ENCODE results near the gene C1orf198. TPM values are rescaled to one million over a fixed set of nuclear protein-coding genes. Genes with fewer than 3 reads are reported as not detected.

The C1orf198 gene
- total and polyA plus RNA-seq, 2 of the 8 experiments (the other 6 are each of a cell fraction or from before 2014, with no cell fraction given): 30.6 to 45.0 TPM

- H2BK15ac ChIP-seq (ENCODE audit: low read length): no peak overlapping the region
- H3K14ac ChIP-seq (ENCODE audit: insufficient read length): no peak overlapping the region
- H3K4ac ChIP-seq (replicated peaks; ENCODE audit: insufficient read length, low read depth, low read length): no peak overlapping the region
- no peak overlapping the region for H4K8ac ChIP-seq (ENCODE audit: extremely low read depth, insufficient read depth, low read length)
- H2AK5ac ChIP-seq (ENCODE audit: low read depth, low read length): no peak overlapping the region
- H3K79me1 ChIP-seq (ENCODE audit: low read depth, low read length): no peaks in the 10 kb centered on the region; the same call in 1 of the 2 replicates
- no peaks in the 10 kb centered on the region for H3K79me2 ChIP-seq (ENCODE audit: control insufficient read depth in 1 of 2, insufficient read depth in 2 of 2, low read length in 2 of 2)
- 0 out of 7 replicates have a peak, but pooled peaks cover 0 to 2% (median 0%) of the 10 kb centered on the region in 4 experiments for H3K4me1 ChIP-seq (replicated peaks in 1 of 4; ENCODE audit: control insufficient read depth in 3 of 4, insufficient read depth in 4 of 4, low read length in 3 of 4)
- POLR2A ChIA-PET (ENCODE audit: partially characterized antibody): no interaction called here
- H2BK12ac ChIP-seq (ENCODE audit: low read depth, low read length): no peak overlapping the region
- no peak for FAIRE-seq
- no peak overlapping the region for H3K18ac ChIP-seq (ENCODE audit: extremely low read depth, low read length)
- WGBS, 2 experiments (ENCODE audit: extremely low coverage in 1 of 2, insufficient coverage in 1 of 2, insufficient read length in 1 of 2, insufficient replicate concordance in 2 of 2, low coverage in 1 of 2, low lambda C conversion rate in 2 of 2, missing lambda C conversion rate in 1 of 2): 97% methylated on average over 10 of the region's 10 CpGs; no CpG with 5 or more reads in 1 of the 2 experiments
- no peak overlapping the region for H3K56ac ChIP-seq (replicated peaks; ENCODE audit: insufficient read length, low read depth, low read length)
- peaks cover 2 to 12% of the 10 kb centered on the region in 2 experiments for H4K20me1 ChIP-seq (replicated peaks in 1 of 2; ENCODE audit: control insufficient read depth in 1 of 2, insufficient read depth in 2 of 2, low read length in 2 of 2)
- H2BK120ac ChIP-seq (replicated peaks; ENCODE audit: low read depth, low read length): no peak overlapping the region
- no peak overlapping the region for H3K9ac ChIP-seq (replicated peaks in 1 of 4; ENCODE audit: extremely low read depth in 1 of 4, low read depth in 3 of 4, low read length in 3 of 4)
- H3K23ac ChIP-seq (ENCODE audit: insufficient read length): no peak overlapping the region
- no peaks in the 10 kb centered on the region for H3K27me3 ChIP-seq (replicated peaks in 1 of 4; ENCODE audit: control insufficient read depth in 3 of 4, extremely low read depth in 1 of 4, insufficient read depth in 3 of 4, low read length in 3 of 4)
- H2AFZ ChIP-seq (ENCODE audit: low read length): no peak overlapping the region
- peaks cover 6 to 17% (median 14%) of the 10 kb centered on the region in 4 experiments; a peak in 5 of 8 replicates for H3K36me3 ChIP-seq (ENCODE audit: control insufficient read depth in 2 of 4, insufficient read depth in 4 of 4, low read length in 3 of 4)
- H3K27ac ChIP-seq (ENCODE audit: low read depth, low read length): no peak overlapping the region
- H2BK5ac ChIP-seq (ENCODE audit: low read depth, low read length): no peak overlapping the region
- no peak for DNase-seq (ENCODE audit: low read depth in 1 of 2, low spot score in 2 of 2)
- H4K91ac ChIP-seq (replicated peaks; ENCODE audit: insufficient read length, low read length): no peak overlapping the region
- H3K23me2 ChIP-seq (ENCODE audit: low read depth, low read length): no peaks in the 10 kb centered on the region
- no peak overlapping the region for H2BK20ac ChIP-seq (ENCODE audit: low read length)
- H3K4me3 ChIP-seq (ENCODE audit: extremely low read depth in 1 of 4, insufficient read depth in 2 of 4, low read depth in 3 of 4, low read length in 4 of 4): no peak overlapping the region
- H4K5ac ChIP-seq (ENCODE audit: insufficient read length, low read depth, low read length): no peak overlapping the region
- CTCF ChIA-PET (ENCODE audit: partially characterized antibody): interaction anchor here (1.2 kb wide), 1 partner anchor 17 kb away, joined by 3 read pairs; no protein-coding TSS in a partner anchor
- no peak overlapping the region for H3K4me2 ChIP-seq (ENCODE audit: insufficient read depth in 1 of 2, low read depth in 2 of 2, low read length in 2 of 2)
- no peaks in the 10 kb centered on the region for H3K9me3 ChIP-seq (ENCODE audit: insufficient read depth in 2 of 2, low read depth in 1 of 2, low read length in 1 of 2)
- no peak for TF ChIP-seq CHD2 (IDR thresholded peaks at IDR 0.05; ENCODE audit: low read length)
- TF ChIP-seq CTCF (IDR thresholded peaks at IDR 0.05; ENCODE audit: control extremely low read depth in 1 of 3, insufficient read depth in 1 of 3, low read depth in 1 of 3, low read length in 3 of 3): no peak
- no peak for TF ChIP-seq NRF1 (IDR thresholded peaks at IDR 0.05; ENCODE audit: low read depth, low read length)
- TF ChIP-seq BRCA1 (IDR thresholded peaks at IDR 0.05; ENCODE audit: low read depth, low read length): no peak
- TF ChIP-seq JUND (IDR thresholded peaks at IDR 0.05; ENCODE audit: low read length): no peak
- no peak for TF ChIP-seq HDAC6 (IDR thresholded peaks at IDR 0.05; ENCODE audit: low read depth, low read length)
- no peak for TF ChIP-seq TEAD4 (IDR thresholded peaks at IDR 0.05; ENCODE audit: low read depth, low read length)
- no peak for TF ChIP-seq SP1 (IDR thresholded peaks at IDR 0.05; ENCODE audit: low read depth, low read length)
- TF ChIP-seq E2F6 (IDR thresholded peaks at IDR 0.05): no peak
- no peak for TF ChIP-seq GTF2F1 (IDR thresholded peaks at IDR 0.05; ENCODE audit: borderline replicate concordance, low read depth, low read length)
- no peak for TF ChIP-seq SIX5 (IDR thresholded peaks at IDR 0.05; ENCODE audit: low read depth, low read length)
- TF ChIP-seq HDAC2 (IDR thresholded peaks at IDR 0.05; ENCODE audit: borderline replicate concordance in 1 of 2, low read depth in 2 of 2, low read length in 2 of 2): no peak
Observed at GRCh38 chr1:230839173-230839572, 29.1 kb downstream of the C1orf198 start.
